ENCODE measurements around the gene ZNF280C.
A peak's percentile ranks its signal among the peaks of the same experiment; 100 is the strongest.

The ZNF280C gene

DNA sequence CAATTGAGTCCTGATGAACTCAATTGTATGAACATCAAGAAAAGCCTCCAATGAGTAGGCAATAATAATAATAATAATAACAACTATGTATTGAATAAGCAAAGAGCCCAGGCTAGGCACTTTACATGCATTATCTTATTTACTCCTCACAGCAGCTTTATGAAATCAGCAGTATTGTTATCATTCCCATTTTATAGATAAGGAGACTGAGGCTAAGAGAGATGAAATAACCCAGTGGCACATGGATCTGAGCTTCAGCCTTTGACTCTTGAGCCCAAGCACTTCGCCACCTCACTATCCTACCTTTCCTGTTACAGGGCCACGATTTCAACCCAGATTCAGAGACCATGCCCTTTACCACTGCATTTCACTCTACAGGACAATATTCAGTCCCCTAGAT lies 93.8 kb downstream of the ZNF280C start:
- DNase-seq (ENCODE audit: low read depth in 2 of 2), result no peak

DNA sequence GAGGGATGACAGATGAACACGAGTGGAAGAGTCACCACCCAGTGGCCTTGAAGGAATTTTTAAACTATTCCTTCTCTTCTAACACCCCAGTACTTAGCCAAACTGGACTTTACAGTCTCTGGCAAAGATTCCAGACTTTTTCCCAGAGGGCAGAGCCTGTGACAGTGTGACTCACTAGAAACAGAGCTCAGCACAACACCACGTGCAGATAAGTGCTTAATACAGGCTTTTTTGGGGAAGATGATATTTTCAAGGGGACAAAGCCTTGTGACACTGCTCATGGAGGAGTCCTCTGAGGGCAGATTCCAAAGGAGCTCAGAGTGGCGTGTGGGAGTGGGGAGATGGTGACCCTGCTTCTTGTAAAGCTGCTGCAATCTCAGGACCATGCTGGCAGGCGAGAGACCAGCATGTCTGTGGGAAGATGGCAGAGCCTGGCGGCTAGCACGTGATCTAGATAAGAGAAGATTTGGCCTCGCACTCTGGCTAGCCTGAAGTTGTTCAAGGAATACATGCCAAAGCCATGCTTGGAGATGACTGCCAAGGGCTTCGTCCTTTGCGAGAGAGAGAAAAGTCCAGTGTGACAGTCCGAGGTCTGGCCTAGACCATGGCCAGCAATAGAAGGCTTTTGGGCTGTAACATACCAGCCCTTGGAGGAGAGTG lies 94.5 kb downstream of the ZNF280C start:
- DNase-seq (ENCODE audit: low read depth in 2 of 2), result no peak

DNA sequence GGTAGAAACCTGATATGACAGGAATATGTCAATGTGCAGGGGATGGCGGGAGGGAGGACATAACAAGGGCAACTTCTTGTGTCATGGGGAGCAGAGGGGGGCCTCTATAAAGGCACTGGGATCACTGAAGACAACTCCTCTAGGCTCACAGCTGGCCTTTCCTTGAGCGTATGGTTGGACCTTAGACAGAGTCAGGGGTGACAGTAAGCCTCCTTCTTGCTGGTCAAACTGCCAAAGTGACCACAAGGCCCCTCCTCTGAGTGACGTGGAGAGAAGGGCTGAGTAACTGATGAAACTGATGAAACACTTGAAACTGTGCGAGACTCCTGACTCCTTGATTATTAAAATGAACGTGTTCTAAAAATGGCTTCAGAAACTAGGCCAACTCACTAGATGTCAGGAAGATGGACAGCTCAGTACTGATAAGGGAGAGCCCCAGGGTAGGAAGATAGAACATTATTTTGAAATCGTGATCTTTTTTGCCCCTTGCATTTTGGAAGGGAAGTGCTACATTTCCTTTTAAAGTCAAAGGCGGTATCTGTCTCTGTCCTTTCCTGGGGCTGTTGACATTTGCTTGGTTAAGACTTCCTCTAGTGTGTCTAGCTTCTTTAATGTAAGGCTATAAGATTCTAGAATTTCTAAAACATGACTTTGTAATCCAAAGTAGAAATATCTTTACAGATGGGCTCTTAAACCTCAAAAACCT lies 95.4 kb downstream of the ZNF280C start:
- no peak for DNase-seq (ENCODE audit: low read depth in 2 of 2)

DNA sequence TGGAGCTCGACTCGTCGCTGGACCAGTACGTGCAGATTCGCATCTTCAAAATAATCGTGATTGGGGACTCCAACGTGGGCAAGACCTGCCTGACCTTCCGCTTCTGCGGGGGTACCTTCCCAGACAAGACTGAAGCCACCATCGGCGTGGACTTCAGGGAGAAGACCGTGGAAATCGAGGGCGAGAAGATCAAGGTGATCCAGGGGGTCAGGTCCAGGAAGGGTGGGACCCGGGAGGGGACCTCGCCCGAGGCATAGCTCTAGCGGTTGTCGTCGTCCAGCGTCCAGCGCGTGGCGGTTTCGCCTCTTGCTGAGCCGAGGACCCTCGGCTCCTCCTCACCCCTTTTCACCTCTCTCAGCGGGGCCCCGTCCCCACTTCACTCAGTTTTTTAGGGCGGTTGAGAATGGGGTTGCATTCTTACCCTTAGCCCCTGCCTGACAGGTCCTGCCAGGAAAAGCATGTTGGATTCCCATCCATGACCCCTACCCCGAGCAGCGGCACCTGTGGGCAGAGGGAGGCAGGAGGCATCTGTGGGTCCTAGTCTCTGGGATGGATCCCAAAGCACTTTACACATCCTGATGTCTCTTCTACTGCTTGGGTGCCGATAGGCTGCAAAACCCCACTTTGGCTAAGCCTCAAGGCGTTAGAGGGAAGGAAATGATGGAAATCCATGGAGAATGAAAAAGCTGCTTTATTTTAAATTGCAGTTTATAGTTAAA lies 96.4 kb downstream of the ZNF280C start:
- DNase-seq (ENCODE audit: low read depth in 2 of 2), result no peak

DNA sequence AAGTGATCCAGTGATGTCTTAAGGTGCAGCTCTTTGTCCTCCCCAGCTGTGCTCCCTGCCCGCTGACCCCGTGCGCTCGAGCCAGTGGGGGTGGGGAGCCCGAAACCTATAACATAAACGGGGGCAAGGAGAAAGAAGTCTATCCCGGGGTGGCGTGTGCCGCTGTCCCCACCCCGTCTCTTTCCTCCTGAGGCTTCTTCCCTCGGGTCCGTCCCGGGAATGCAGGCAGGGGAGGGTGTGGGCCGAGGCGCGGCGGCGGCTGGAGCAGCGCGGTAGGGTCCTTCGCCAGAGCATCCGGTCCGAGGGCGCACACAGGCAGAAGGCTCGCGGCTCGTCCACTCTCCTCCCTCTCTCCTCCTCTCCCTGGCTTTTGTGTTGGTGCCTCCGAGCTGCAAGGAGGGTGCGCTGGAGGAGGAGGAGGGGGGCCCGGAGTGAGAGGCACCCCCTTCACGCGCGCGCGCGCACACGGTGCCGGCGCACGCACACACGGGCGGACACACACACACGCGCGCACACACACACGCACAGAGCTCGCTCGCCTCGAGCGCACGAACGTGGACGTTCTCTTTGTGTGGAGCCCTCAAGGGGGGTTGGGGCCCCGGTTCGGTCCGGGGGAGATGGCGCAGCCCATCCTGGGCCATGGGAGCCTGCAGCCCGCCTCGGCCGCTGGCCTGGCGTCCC lies 97.1 kb downstream of the ZNF280C start, which contains the start of gene RAB33A:
Gene RAB33A (plus strand): TSS at position 517 of the 681 bp plus-strand sequence. CDS start 101 bp downstream, at position 618.
- peak in 1 of 2 donors; percentile 10 for DNase-seq (ENCODE audit: low read depth in 2 of 2)

DNA sequence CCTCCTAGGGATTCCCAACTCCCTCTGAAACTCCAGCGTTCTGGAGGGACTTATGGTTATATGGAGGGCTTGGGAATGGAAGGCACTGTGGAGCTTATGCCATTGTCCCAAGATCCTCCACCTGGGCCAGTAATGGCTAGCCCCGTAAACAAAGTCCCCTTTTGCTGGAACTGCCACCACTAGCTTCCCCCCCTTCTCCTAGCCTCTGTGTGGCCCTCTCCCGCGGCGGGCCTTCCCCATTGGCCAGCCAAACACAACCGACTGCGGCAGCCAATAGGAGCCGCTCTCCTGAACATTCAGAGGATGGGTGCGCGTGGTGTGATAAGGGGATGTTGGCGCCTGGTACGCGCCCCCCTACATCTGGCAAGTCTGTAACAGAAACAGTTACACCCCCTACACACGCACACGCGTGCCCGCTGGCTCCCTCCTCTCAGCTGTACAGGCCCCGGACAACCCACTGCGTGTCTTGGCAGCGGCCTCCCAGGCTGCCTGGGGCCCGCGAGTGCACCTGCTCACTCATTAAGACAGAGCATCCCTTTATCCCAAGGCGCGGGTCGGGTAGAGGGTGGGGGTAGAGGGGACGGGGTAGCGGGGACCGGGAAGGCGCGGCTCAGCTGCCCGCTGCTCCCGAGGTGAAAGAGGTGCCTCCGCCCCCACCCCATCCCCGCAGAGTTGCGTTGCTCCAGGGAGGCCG lies 97.8 kb downstream of the ZNF280C start:
- peak; percentile 10 to 23 for DNase-seq (ENCODE audit: low read depth in 2 of 2)

DNA sequence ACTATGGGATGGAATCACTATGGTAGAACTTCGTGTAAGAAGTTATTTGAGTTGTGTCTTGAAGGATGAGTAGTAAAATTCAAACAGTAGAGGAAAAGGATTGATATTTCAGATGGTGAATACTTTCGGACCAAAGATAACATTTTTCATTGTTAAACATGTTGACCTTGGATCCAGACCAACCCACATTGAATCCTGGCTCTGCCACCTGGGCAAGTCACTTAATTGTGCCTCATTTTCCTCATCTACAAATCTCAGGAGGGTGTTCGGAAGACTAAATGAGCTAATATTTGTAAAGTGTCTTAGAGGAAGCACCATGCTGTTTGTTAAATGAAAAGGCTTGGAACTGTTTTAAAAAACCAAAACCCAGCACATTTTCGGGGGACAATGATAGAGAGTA lies 101.7 kb downstream of the ZNF280C start:
- DNase-seq (ENCODE audit: low read depth in 2 of 2), result no peak

DNA sequence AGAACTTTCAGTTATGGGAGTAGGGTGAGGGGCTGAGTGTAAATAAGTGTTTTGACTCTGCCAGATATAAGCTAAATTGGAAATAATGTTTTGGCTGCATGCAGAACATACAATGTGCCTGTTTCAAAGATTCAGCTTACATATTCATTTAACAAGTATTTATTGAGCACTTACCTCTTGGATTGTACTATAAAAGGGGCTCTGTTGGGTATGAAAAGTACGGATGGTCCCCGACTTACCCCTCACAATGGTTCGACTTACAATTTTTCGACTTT lies 102.3 kb downstream of the ZNF280C start:
- no peak for DNase-seq (ENCODE audit: low read depth in 2 of 2)

DNA sequence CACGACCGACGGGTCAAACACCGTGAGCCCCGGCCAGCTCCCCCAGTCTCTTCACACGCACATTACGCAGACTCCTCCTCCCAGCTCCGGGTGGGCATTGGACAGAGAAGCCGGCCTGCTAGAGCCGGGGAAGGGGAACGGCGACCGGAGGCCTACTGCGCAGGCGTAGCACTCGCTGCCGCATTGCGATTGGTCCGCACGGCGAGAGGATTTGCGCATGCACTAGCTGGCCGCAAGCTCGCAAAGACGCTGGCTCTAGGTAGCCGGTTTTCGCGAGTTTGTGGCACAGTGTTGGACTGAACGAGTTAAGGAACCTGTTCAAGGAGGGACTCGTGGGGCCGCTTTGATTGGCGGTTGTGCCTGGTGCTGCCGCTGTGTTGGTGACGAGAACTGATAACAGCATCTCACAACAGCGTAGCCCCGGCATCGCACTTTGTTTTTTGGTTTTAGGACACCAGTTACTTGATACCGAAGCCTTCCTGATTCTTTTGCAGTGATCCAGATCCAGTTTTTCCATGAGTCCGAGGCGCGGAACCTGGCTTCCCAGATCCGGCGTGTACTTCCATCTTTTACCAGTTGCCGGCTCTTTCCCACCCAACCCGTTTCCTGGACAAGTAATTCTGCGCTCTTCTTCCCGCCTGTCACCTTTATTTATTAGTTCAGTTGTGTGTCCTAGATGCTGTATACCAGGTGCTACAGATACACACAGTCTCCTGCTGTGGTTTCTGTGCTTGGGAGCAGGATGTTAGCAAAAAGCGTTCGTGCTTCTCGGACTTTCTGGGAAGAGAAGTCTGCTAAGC lies 102.8 kb downstream of the ZNF280C start, which contains the start of gene AIFM1:
Gene AIFM1 (minus strand): TSS at position 139 of the 800 bp plus-strand sequence. CDS start 185 bp downstream, outside the sequence.
- DNase-seq (ENCODE audit: low read depth in 2 of 2), result peak; percentile 72 to 74

DNA sequence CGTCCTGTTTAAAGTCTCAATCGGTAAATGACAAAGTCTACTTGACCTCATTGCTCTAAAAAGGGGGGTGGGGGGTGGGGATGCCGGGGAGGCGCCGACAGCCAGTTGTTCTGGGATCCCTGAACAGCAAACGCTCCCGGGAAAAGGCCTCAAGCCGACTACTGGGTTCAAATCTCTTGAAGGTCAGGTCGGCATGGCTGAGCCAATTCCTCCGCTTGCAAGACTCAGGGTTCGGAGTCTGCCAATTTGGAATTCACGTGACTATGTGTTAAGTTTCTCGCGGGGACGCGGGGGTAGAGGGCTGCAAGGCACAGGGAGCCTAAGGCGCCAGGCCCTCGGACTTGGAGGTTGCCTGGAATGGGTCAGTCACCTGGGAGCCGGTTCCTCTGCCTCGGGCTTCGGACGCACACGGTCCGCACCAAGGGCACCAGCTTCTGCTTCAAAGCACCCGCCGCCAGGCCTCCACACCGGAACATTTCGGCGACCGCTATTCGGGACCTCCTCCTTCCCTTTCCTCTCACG lies 103.5 kb downstream of the ZNF280C start:
- DNase-seq (ENCODE audit: low read depth in 2 of 2), result no peak

DNA sequence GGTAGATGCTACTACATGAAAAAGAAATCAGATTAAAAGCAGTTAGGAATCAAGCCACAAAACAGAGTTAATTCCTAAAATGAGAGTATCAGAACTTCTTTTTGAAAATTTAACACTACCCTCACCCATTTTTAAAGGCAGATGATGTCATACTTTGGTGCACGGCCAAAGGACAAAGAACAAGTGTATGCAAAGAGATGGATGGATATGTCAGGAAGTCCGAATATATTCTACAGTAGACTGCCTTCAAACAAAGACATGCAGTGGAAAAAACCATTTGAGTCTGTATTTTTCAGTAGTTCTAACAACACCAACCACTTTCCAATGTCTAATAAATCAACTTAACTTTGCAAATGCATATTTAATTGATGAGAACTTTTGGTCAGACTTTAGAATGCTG lies 105.3 kb downstream of the ZNF280C start:
- no peak for DNase-seq (ENCODE audit: low read depth in 2 of 2)

DNA sequence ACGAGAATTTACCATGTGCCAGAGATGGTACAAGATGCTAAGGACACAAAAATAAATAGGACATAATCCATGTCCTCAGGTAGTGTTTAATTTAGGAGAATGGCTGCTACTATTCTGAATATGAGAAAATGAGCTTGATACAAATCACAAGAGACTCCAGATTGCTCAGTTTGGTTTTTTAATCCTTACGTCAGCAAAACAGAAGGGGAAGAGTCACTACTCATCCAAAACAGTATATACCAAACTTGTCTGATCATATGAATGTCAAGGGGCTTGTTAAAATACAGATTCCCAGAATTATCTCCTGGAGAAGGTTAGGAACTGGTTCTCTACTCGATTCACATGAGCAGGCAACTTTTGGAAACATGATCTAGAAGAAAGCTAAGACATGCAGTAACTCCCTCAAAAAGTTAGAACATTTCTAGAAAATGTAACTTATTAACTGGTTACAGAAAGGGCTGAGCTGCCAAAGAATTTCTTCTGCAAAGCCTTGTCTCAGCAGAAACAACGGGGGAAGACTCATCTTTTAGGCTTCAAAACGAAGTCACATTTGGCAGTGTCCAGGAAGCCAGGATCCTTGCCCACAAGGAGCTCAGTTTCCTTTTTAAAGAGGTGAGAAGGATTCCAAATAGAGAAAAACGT lies 106.5 kb downstream of the ZNF280C start:
- no peak for DNase-seq (ENCODE audit: low read depth in 2 of 2)

DNA sequence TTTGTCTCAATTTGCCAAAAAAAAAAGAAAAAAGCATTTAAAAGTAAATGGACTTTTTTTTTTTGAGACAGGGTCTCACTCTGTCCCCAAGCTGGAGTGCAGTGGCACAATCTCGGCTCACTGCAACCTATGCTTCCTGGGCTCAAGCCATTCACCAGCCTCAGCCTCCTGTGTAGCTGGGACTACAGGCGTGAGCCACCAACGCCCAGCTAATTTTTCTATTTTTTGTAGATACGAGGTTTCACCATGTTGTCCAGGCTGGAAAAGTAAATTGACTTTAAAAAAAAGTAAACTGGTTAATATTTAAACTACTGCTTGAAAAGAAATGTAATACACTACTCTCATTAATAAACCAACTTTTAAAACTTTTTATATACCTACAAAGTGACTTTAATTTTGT lies 108.9 kb downstream of the ZNF280C start:
- DNase-seq (ENCODE audit: low read depth in 2 of 2), result no peak

DNA sequence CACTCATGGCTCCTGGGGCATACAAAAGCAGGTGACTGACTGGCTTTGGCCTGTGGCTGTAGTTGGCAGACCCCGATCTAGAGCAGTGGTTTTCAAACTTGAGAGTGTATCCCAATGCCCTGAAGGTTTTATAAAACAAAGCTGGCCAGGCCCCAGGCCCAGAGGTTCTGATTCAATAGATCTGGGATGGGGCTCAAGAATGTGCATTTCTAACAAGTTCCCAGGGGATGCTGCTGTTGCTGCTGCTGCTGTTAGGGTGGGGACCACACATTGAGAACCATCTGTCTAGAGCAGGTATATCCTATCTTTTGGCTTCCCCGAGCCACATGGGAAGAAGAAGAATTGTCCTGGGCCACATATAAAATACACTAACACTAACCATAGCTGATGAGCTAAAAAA lies 110.4 kb downstream of the ZNF280C start:
- DNase-seq (ENCODE audit: low read depth in 2 of 2), result no peak

DNA sequence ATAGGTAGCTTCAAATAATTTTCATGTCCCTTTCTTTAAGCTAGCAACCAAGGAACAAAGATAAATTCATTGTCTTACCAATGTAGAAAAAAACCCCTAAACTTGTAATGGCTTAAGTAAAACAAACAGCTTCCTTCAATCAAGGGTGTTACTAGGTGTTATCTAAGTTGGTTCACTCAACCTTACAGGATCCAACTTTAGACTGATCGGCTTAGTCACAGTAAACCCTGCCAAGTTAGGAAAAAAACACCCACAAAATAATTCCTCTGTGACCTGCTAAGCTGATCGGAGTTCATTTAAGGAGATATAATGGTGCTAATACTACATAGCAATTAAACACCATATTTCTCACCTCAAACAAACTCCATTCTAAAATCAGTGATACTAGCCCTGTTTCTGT lies 113.1 kb downstream of the ZNF280C start:
- no peak for DNase-seq (ENCODE audit: low read depth in 2 of 2)
